ENCODE measurements around the gene FAM181A. TPM values are rescaled to one million over a fixed set of nuclear protein-coding genes. Genes with fewer than 3 reads are reported as not detected.

FAM181A gene
- total RNA-seq, 1 experiment from 2014 or later = not detected

- H3K23me2 ChIP-seq (ENCODE audit: insufficient read length, low read depth, low read length, poor library complexity, severe bottlenecking) = no peaks in the 10 kb centered on the region
- H2AFZ ChIP-seq (ENCODE audit: low read length) = no peak overlapping the region
- no peak overlapping the region for H3K56ac ChIP-seq (ENCODE audit: insufficient read length, low read depth, low read length)
- no peak overlapping the region for H4K91ac ChIP-seq (ENCODE audit: insufficient read length, low read depth, low read length)
- H3K4me1 ChIP-seq (ENCODE audit: insufficient read depth, low read length) = no peaks in the 10 kb centered on the region; the same call in 1 of the 2 replicates
- H3K79me2 ChIP-seq (ENCODE audit: insufficient read depth, low read length) = no peaks in the 10 kb centered on the region
- no CpG with 5 or more reads among the region's 8 CpGs for WGBS (ENCODE audit: extremely low coverage, insufficient read length, low lambda C conversion rate)
- no peak overlapping the region for H3K23ac ChIP-seq (ENCODE audit: insufficient read length, low read depth, low read length)
- TF ChIP-seq CTCF (conservative IDR thresholded peaks at IDR 0.05) = no peak
- H2AK5ac ChIP-seq (ENCODE audit: insufficient read length, low read length) = no peak overlapping the region
- H3K27ac ChIP-seq (ENCODE audit: insufficient read length, low read depth, low read length) = no peak overlapping the region
- no peaks in the 10 kb centered on the region for H4K20me1 ChIP-seq (ENCODE audit: control insufficient read depth, insufficient read depth, insufficient read length)
- no peak for DNase-seq
- no peak overlapping the region for H3K27ac Mint-ChIP-seq
- no peak overlapping the region for H3K4me3 Mint-ChIP-seq
- H3K4me1 Mint-ChIP-seq = peaks cover 42 to 45% of the 10 kb centered on the region in 2 experiments
- no peak overlapping the region for H4K8ac ChIP-seq (replicated peaks; ENCODE audit: insufficient read length, low read depth, low read length)
- no peaks in the 10 kb centered on the region for H3K79me1 ChIP-seq (ENCODE audit: insufficient read depth, low read depth, low read length, poor library complexity, severe bottlenecking)
- no peak overlapping the region for H3K9ac ChIP-seq (ENCODE audit: extremely low read depth, insufficient read length, low read length)
- no peak overlapping the region for H2BK120ac ChIP-seq (ENCODE audit: low read depth, low read length, poor library complexity, severe bottlenecking)
- no peak overlapping the region for H3K14ac ChIP-seq (ENCODE audit: insufficient read depth, low read length)
- H2BK5ac ChIP-seq (ENCODE audit: insufficient read length, low read length) = no peak overlapping the region
- no peak overlapping the region for H3T11ph ChIP-seq (ENCODE audit: low read length)
- no peak overlapping the region for H3K4me2 ChIP-seq (ENCODE audit: insufficient read depth, insufficient read length, low read length)
- H2BK20ac ChIP-seq (ENCODE audit: low read depth, low read length, poor library complexity, severe bottlenecking) = no peak overlapping the region
- H3K9me3 Mint-ChIP-seq = no peaks in the 10 kb centered on the region; a peak in 1 of 5 replicates
- no peak overlapping the region for H4K5ac ChIP-seq (ENCODE audit: insufficient read length, low read depth, low read length)
- no peak overlapping the region for H3K4ac ChIP-seq (ENCODE audit: low read depth, low read length)
- no peaks in the 10 kb centered on the region for H3K9me3 ChIP-seq (ENCODE audit: control insufficient read depth, low read depth, low read length)
- no peaks in the 10 kb centered on the region; the same call in none of the 2 replicates for H3K27me3 Mint-ChIP-seq (ENCODE audit: low read depth)
- no peaks in the 10 kb centered on the region for H3K36me3 Mint-ChIP-seq (ENCODE audit: insufficient read depth in 1 of 3, low read depth in 3 of 3)
- no peak overlapping the region for H2BK15ac ChIP-seq (ENCODE audit: low read depth, low read length)
- no peak overlapping the region for H3K18ac ChIP-seq (ENCODE audit: insufficient read length, low read depth, low read length)
- H2BK12ac ChIP-seq (ENCODE audit: insufficient read length, low read depth, low read length) = no peak overlapping the region
- no peaks in the 10 kb centered on the region for H3K27me3 ChIP-seq (ENCODE audit: insufficient read depth, low read length)
These were observed 28.8 kb downstream of the FAM181A start for GRCh38 chr14:93955850-93956481.

All from H9 (cell line).